DMS53 (cell line): ENCODE results near the gene SMAD3.

Experiments
- DNase-seq: peaks from one replicate; lab custom pipeline; 2025; lab: John Stamatoyannopoulos, UW

The SMAD3 gene

DNA sequence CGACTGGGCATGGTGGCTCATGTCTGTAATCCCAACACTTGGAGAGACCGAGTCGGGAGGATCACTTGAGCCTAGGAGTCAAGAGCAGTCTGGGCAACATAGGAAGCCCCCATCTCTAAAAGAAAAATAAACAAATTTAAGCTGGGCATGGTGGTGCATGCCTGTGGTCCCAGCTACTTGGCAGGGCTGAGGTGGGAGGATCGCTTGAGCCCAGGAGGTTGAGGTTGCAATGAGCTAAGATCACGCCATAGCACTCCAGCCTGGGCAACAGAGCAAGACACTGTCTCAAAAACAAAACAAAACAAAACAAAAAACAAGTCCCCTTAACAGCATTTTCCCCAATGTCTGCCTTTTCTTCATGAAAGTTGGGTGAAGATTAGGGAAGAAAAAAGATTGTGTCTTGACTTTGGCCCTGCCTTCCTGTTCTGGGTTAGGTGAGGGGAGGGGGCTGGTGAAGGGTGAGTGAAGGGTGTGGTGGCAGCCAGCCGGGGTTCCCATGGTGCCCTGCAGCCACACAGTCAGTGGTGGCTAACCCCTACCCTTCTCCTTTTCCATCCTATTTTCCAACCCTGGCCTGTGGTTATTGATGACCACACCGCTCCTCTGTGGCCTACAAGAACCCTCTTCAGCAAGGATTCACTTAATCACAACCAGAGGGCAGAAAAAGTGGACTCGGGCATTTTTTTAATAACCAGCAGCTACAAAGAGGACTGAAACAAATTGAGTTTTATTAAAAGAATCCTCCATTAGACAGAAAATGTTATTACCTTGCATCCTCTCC, 28.4 kb upstream of the SMAD3 start:
- no peak for DNase-seq

GRCh38 chr15:67037694-67038093, 27.7 kb upstream of the SMAD3 start:
- DNase-seq, result no peak

DNA sequence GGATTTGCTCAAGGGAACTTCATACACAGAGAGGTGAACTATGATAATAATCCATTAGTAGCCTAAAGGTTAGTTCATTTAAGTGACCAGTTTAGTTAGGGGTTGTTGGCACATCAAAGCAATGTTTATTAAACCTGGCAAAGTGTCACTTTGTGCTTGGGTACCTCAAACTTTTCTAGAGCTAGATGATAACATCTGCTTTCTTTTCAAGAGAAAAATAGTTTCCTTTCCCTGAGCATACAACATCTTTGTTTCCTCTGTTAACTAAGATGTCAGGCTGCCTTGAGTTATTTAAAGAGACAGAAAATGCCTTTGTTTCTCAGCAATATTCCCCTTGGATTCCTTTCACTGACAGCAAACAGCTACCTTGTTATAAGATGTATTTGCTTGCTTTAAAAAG, 26.7 kb upstream of the SMAD3 start:
- no peak for DNase-seq

GRCh38 chr15:67039384-67040075, 25.9 kb upstream of the SMAD3 start:
- no peak for DNase-seq

GRCh38 chr15:67040277-67040676, 25.1 kb upstream of the SMAD3 start:
- no peak for DNase-seq

GRCh38 chr15:67042551-67043142, 22.8 kb upstream of the SMAD3 start:
- DNase-seq, result no peak

DNA sequence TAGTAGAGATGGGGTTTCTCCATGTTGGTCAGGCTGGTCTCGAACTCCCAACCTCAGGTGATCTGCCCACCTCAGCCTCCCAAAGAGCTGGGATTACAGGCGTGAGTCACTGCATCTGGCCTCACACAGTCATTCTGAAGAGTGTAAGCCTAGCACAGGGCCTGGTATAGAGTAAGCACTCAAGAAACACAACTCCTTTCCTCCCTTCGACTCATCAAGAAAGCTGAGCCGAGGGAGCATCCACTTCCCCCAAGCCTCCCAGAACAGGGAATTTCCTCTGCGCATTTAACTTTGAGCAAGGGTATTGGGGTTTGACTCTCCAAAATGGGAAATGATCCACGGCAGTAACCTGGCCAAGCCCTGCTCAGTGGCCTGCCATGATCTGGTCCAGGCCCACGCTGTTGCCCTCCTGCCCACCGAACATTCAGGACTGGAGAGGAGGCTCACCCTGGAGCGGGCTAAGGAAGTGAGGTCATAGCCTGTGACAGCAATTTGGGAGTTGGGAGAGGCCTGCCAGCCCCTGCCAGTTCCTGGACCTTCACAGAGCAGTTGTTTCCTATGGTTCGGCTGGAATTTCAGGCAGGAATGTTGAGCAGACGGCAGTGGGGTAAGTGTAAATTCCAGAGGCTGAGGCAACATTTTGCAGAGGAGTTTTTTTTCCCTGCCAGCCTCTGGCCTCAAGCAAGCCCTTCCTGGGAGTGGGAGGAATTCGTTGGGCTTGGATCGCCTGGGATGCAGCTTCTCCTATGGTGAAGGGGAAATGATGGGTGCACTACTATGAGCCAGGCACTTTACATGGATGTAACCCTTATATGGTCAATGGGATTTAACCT, 21.2 kb upstream of the SMAD3 start:
- no peak for DNase-seq

DNA sequence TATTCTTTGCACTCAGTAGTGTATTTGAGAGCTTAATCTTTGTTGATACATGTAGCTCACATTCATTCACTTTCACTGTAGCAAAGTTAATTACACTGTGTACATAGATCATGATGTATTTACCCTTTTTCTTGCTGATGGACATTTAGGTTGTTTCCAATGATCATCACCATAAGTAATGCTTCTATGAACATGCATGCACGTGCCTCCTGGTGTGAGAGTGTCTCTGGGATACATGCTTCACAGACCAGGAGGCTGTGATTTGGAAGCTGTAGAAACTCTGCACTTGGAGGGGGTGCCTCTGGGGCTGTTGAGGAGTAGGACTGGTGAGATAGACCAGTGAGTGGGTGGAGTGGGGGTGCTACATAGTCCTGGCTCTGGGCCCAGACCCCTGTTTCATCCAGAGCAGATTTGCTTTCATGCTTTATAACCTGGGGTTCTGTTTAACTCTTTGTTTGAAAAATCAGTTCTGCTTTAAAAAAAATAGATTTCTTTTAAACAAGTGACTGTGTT, 18.2 kb upstream of the SMAD3 start:
- DNase-seq, result no peak

DNA sequence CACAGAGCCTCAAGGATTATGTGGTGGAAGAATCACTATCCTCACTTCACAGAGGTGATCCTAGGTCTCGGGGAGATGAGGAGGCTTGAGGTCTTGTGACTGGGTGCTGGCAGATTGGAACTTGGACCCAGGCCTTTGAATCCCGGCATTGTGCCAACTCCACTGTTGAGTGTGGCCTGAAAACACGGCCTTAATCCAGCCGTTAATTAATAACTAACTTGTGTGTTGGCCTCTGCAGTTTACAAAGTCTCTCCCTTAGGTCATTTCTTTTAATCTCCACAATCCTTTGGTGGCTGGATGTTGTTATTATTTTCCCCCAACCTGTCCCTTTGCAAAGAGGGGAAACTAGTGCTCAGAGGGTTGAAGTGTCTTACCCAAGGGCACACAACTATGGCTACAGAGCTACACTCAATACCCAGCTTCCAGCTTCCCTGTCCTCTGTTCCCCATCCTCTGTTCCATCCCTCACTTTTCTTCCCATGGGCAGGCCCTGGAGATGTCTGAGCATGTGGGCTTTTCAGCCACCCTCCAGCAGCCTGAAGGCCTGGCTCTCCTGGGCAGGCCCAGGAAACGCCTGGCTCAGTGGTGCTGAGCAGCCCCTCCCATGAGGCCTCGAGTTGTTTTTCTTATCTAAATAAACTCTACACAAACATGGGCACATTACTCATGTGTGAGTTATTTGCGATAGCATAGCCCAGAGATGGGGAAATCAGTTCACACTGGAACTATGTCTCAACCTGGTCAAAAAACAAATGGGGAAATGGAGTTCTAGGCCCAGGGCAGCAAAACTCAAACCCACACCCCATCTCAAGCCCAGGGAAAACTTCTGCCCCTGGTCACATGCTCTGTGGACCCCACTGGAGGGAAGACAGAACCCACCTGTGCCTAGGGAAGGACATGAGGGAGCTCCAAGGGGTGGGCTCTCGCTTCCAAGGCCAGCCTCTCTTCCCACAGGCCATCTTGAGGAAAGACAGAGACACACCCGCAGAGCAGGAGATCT, 16.8 kb upstream of the SMAD3 start:
- DNase-seq, result peak; percentile 76

- peak; percentile 11 for DNase-seq
Measured at GRCh38 chr15:67049351-67050044, 15.9 kb upstream of the SMAD3 start.

DNA sequence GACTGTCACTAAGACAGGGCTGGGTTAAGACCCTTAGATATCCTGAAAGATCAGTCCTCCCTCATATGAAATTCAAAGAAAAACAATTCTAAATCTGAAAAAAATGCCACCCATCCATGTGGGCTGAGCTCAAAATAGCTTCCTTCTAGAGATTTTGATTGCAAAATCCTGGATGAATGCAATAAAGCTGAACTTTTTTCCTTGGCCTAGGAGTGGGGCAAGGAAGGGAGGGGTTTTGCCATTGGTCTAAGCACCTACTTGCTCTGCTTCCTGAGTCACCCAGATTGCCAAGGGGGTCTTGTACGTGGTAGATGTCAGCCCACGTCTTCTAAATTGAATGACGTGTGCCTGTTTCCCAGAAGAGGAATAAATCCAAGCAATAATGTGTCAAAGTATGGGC, 15.3 kb upstream of the SMAD3 start:
- DNase-seq, result no peak

- peak; percentile 23 for DNase-seq
Measured at GRCh38 chr15:67050522-67051087, 14.8 kb upstream of the SMAD3 start.

DNA sequence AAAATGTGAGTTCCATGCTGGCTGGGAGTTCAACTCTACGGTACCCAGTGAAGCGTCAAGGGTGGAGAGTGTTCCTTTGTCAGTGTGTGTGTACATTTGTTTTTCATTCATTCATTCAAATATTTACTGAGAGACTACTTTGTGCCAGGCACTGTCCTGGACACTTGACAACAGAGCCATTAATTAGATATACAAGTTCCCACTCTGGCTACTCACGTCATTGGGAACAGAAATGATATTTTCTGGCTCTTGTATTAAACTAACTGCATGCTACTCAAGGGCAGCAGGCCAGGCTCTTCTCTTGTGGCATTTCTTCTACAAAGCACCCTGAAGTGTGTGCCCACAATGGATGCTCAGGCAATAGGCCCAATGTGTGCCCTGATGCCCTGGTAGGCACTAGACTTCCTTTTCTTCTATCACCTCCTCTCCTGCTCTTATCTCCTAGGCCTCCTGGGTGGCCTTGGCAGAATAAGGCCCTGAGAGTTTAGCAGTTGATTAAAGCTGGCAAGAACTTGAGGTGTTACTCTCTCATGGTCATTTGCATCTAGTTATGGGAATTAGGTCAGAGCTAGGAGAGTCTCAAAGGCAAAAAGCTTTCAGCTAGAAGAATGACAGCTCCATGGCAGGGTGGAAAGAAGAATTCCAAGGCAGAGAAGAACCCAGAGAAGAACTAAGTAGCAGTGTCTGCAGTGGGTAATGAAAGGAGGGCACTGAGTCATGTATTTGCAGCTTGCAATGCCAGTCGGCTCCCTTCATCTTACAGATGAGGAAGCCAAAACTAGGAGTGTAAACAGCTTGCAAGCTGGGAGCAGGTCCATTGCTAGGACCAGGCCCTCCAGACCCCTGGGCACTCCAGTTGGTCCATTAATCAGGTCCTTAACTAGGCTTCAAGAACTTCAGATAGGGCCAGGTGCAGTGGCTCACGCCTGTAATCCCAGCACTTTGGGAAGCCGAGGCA, 14.0 kb upstream of the SMAD3 start:
- peak; percentile 72 for DNase-seq

- no peak for DNase-seq
Measured at GRCh38 chr15:67054676-67055075, 10.7 kb upstream of the SMAD3 start.

- DNase-seq, result no peak
Measured at GRCh38 chr15:67059127-67059553, 6.3 kb upstream of the SMAD3 start.

GRCh38 chr15:67061811-67062368, 3.5 kb upstream of the SMAD3 start:
- DNase-seq, result peak; percentile 11

- DNase-seq, result peak; percentile 26
Measured at GRCh38 chr15:67062369-67062985, 2.9 kb upstream of the SMAD3 start.
